ENCODE data around the gene WDR90.

DNA sequence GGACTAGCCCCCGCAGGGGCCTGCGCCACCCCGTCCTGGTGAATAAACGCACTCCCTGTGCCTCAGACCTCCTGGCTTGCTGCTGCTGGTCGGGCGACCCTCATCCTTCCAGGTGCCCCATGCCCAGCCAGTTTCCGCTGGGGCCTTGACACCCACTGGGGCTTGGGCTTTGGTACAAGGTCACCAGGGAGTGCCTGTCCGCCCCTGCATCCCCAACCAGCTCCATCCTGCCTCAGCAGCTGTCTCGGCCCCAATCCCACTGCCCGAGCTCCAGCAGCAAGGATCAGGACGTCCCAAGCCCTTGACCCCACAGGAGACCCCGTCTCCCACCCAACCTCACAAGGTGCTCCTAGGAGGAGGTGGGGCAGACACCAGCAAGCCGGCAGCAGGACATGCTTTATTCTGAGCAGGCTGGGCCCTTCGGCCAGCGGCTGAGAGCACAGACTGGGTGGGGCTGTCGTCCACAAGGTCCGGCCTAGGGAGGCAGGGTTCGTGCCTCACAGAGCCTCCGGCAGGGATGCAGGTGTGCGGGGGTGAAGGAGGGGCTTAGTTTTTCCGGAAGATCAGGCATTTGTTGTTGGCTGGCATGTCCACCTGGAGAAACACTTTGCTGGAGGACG lies 15.0 kb upstream of the WDR90 start:
- TF ChIP-seq POLR2A (IDR thresholded peaks at IDR 0.05), result no peak
- TF ChIP-seq, protein P1, sequence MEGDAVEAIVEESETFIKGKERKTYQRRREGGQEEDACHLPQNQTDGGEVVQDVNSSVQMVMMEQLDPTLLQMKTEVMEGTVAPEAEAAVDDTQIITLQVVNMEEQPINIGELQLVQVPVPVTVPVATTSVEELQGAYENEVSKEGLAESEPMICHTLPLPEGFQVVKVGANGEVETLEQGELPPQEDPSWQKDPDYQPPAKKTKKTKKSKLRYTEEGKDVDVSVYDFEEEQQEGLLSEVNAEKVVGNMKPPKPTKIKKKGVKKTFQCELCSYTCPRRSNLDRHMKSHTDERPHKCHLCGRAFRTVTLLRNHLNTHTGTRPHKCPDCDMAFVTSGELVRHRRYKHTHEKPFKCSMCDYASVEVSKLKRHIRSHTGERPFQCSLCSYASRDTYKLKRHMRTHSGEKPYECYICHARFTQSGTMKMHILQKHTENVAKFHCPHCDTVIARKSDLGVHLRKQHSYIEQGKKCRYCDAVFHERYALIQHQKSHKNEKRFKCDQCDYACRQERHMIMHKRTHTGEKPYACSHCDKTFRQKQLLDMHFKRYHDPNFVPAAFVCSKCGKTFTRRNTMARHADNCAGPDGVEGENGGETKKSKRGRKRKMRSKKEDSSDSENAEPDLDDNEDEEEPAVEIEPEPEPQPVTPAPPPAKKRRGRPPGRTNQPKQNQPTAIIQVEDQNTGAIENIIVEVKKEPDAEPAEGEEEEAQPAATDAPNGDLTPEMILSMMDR (IDR thresholded peaks at IDR 0.05), result no peak
